B cell (primary cell): Measurements from ENCODE around the gene ESPNL.

Experiments
- CTCF ChIP-seq: fragments of 200-600 bp; IDR thresholded peaks from one replicate; pipeline ENCODE4 v1.8.0; 2022; ENCODE audit warnings: antibody characterized with exemption, mild to moderate bottlenecking
- EZH2 ChIP-seq: IDR thresholded peaks from 2 replicates; pipeline ENCODE4 v1.6.1; 2012; ENCODE audit warnings: borderline replicate concordance, low read depth, mild to moderate bottlenecking, moderate library complexity, low read length; ENCODE audit not compliant: insufficient read depth, poor library complexity, severe bottlenecking

- TF ChIP-seq CTCF (no peak), EZH2 (no peak)
Observed at GRCh38 chr2:238158018-238158508, 57.9 kb downstream of the ESPNL start.
